ENCODE measurements around the gene MEIS3. TPM values are rescaled to one million over a fixed set of nuclear protein-coding genes. Genes with fewer than 3 reads are reported as not detected.
A peak's percentile ranks its signal among the peaks of the same experiment; 100 is the strongest.

The MEIS3 gene
- polyA plus RNA-seq (2013, experiment 1 of 2), result 110 TPM
- polyA plus RNA-seq (2013, experiment 2 of 2), result 102 TPM

DNA sequence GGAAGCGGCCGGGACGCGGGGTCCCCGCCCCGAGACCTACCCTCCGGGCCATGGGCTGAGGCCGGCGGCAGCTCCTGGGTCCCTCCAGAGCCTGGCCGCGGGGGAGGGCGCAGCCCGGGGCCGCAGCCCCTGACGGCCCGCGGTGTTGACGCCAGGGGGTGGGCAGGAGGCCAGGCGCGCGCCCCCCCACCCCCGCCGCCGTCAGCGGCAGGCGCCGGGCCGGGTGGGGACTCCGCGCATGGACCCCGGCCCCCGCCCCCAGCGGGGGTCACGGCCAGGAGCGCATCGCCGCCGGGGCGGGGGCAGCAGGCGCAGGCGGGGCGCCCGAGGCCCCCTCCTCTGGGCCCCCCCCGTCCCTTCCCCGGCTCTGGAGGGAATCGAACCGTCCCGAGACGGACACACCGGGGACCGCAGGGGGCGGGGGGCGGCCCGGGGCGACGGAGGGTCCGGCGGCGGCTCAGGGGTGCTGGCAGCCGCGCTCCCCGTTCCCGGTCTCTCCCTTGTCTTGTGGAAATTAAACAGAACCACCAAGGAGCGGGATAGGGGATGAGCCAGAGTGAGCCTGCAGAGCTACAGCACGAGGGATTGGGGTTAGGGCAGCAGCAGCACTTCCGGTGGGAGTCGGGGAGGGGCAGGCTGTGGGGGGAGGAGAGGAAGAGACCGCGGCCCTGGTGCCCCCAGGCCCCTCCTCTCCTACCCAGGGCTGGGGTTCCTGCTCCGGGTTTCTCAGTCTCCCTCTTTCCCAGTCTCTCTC, at the start of gene MEIS3:
TSS of gene MEIS3 (minus strand) at position 498 of the 754 bp plus-strand sequence. CDS start at position 52, 446 bp downstream.
- H3K9me3 ChIP-seq (replicated peaks in 1 of 2; ENCODE audit: control insufficient read depth in 2 of 2, insufficient read depth in 1 of 2, low read depth in 1 of 2, low read length in 2 of 2), result peaks cover 0 to 2% of the 10 kb centered on the region in 2 donors
- H3K4me3 ChIP-seq (ENCODE audit: low read length in 2 of 2), result peak within 1 kb of the TSS; percentile 53 to 86
- peak within 1 kb of the TSS; percentile 99 for H3K18ac ChIP-seq (ENCODE audit: low read length)
- H2BK15ac ChIP-seq (ENCODE audit: low read length), result peak within 1 kb of the TSS; percentile 100
- no peak within 1 kb of the TSS for H2BK12ac ChIP-seq (ENCODE audit: low read length)
- H3K79me1 ChIP-seq (ENCODE audit: low read depth, low read length), result peaks cover 9% of the 10 kb centered on the region
- peaks cover 0 to 25% (median 0%) of the 10 kb centered on the region in 3 experiments for H3K27me3 ChIP-seq (ENCODE audit: control insufficient read depth in 3 of 3, insufficient read depth in 3 of 3, low read depth in 1 of 3, low read length in 3 of 3)
- H3K36me3 ChIP-seq (replicated peaks in 1 of 2; ENCODE audit: control insufficient read depth in 2 of 2, insufficient read depth in 2 of 2, low read length in 2 of 2), result peaks cover 4 to 24% of the 10 kb centered on the region in 2 donors
- H2AK5ac ChIP-seq (ENCODE audit: low read depth, low read length), result peak within 1 kb of the TSS; percentile 70
- peak within 1 kb of the TSS; percentile 98 for H3K4me2 ChIP-seq (ENCODE audit: insufficient read depth, low read length, poor library complexity, severe bottlenecking)
- H3K27ac ChIP-seq (replicated peaks; ENCODE audit: low read length), result peak within 1 kb of the TSS; percentile 42
- H2BK5ac ChIP-seq (ENCODE audit: low read length), result peak within 1 kb of the TSS; percentile 96
- peak within 1 kb of the TSS; percentile 69 for H4K91ac ChIP-seq (ENCODE audit: low read depth, low read length, poor library complexity)
- peaks cover 46 to 47% of the 10 kb centered on the region in 2 donors for H3K4me1 ChIP-seq (ENCODE audit: control insufficient read depth in 2 of 2, insufficient read depth in 1 of 2, low read depth in 1 of 2, low read length in 2 of 2)
- H4K8ac ChIP-seq (ENCODE audit: low read depth, low read length), result no peak within 1 kb of the TSS
- peak within 1 kb of the TSS; percentile 78 for H3K4ac ChIP-seq (ENCODE audit: low read length)
- peak within 1 kb of the TSS; percentile 97 for H2BK120ac ChIP-seq (ENCODE audit: low read depth, low read length)
- H2AFZ ChIP-seq (ENCODE audit: low read length), result peak within 1 kb of the TSS; percentile 83
- H3K23ac ChIP-seq (ENCODE audit: low read depth, low read length, poor library complexity), result peak within 1 kb of the TSS; percentile 16
- peak within 1 kb of the TSS; percentile 86 for H3K9ac ChIP-seq (ENCODE audit: low read depth, low read length, poor library complexity)
- no CpG with 5 or more reads among the region's 70 CpGs for WGBS, 2 donors (ENCODE audit: extremely low coverage in 2 of 2, insufficient read length in 2 of 2, insufficient replicate concordance in 1 of 2)
- H3K14ac ChIP-seq (ENCODE audit: low read length), result peak within 1 kb of the TSS; percentile 32
- DNase-seq (ENCODE audit: low spot score), result no peak

DNA sequence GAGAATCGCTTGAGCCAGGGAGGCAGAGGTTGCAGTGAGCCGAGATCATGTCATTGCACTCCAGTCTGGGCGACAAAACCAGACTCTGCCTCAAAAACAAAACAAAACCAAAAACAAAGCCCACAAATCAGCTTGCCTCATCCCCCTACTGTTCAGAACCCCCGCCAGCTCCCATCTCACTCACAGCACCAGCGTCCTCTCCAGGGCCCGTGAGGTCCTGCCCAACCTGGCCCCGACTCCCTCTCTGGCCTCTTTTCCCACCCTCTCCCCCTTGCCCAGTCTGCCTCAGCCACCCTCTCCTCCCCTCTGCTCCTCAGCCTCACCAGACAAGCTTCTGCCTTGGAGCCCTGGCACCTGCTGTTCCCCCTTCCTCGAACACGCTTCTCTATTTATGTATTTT, 48.6 kb upstream of the MEIS3 start:
- no peak overlapping the region for H3K4me2 ChIP-seq (ENCODE audit: insufficient read depth, low read length, poor library complexity, severe bottlenecking)
- no CpG with 5 or more reads among the region's 9 CpGs for WGBS, 2 donors (ENCODE audit: extremely low coverage in 2 of 2, insufficient read length in 2 of 2, insufficient replicate concordance in 1 of 2)
- peak overlapping the region; percentile 40 for H3K9ac ChIP-seq (ENCODE audit: low read depth, low read length, poor library complexity)
- H2BK15ac ChIP-seq (ENCODE audit: low read length), result peak overlapping the region; percentile 84
- peak overlapping the region; percentile 88 for H3K18ac ChIP-seq (ENCODE audit: low read length)
- H3K14ac ChIP-seq (ENCODE audit: low read length), result no peak overlapping the region
- no peak overlapping the region for H4K91ac ChIP-seq (ENCODE audit: low read depth, low read length, poor library complexity)
- H4K8ac ChIP-seq (ENCODE audit: low read depth, low read length), result no peak overlapping the region
- no peak overlapping the region for H2BK5ac ChIP-seq (ENCODE audit: low read length)
- peaks cover 0 to 25% (median 3%) of the 10 kb centered on the region in 3 experiments for H3K27me3 ChIP-seq (ENCODE audit: control insufficient read depth in 3 of 3, insufficient read depth in 3 of 3, low read depth in 1 of 3, low read length in 3 of 3)
- no peak overlapping the region for H3K4ac ChIP-seq (ENCODE audit: low read length)
- no peak overlapping the region for H3K4me3 ChIP-seq (ENCODE audit: low read length in 2 of 2)
- no peaks in the 10 kb centered on the region for H3K79me1 ChIP-seq (ENCODE audit: low read depth, low read length)
- no peak overlapping the region for H2BK12ac ChIP-seq (ENCODE audit: low read length)
- H2BK120ac ChIP-seq (ENCODE audit: low read depth, low read length), result no peak overlapping the region
- peak overlapping the region; percentile 50 for H3K23ac ChIP-seq (ENCODE audit: low read depth, low read length, poor library complexity)
- H3K27ac ChIP-seq (replicated peaks; ENCODE audit: low read length), result no peak overlapping the region
- no peaks in the 10 kb centered on the region for H3K9me3 ChIP-seq (replicated peaks in 1 of 2; ENCODE audit: control insufficient read depth in 2 of 2, insufficient read depth in 1 of 2, low read depth in 1 of 2, low read length in 2 of 2)
- peaks cover 9 to 30% of the 10 kb centered on the region in 2 donors for H3K4me1 ChIP-seq (ENCODE audit: control insufficient read depth in 2 of 2, insufficient read depth in 1 of 2, low read depth in 1 of 2, low read length in 2 of 2)
- no peak overlapping the region for H2AFZ ChIP-seq (ENCODE audit: low read length)
- DNase-seq (ENCODE audit: low spot score), result no peak
- H2AK5ac ChIP-seq (ENCODE audit: low read depth, low read length), result peak overlapping the region; percentile 89
- H3K36me3 ChIP-seq (replicated peaks in 1 of 2; ENCODE audit: control insufficient read depth in 2 of 2, insufficient read depth in 2 of 2, low read length in 2 of 2), result no peaks in the 10 kb centered on the region

DNA sequence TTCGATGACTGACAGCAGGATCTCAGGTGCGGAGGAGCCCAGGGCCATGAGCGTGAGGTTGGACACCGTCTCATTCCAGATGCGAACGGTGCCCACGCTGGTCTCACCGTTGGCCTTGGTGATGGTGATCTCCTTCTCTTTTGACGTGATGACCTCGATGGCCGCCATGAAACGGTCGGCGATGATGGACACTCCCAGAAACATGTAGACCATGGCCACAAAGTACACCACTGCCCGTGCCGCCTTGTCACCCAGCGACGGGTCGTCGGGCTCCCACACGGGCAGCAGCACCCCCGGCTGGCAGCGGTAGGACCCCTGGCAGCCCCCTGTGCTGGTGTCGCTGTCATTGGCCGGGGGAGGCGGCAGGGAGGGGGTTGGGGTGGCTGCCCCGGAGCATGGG, 46.6 kb upstream of the MEIS3 start:
- no peak overlapping the region for H3K4ac ChIP-seq (ENCODE audit: low read length)
- H3K4me3 ChIP-seq (ENCODE audit: low read length in 2 of 2), result no peak overlapping the region
- H3K27me3 ChIP-seq (ENCODE audit: control insufficient read depth in 3 of 3, insufficient read depth in 3 of 3, low read depth in 1 of 3, low read length in 3 of 3), result peaks cover 0 to 19% (median 0%) of the 10 kb centered on the region in 3 experiments
- peak overlapping the region; percentile 66 for H2AK5ac ChIP-seq (ENCODE audit: low read depth, low read length)
- no peak for DNase-seq (ENCODE audit: low spot score)
- H3K4me1 ChIP-seq (ENCODE audit: control insufficient read depth in 2 of 2, insufficient read depth in 1 of 2, low read depth in 1 of 2, low read length in 2 of 2), result peaks cover 5 to 24% of the 10 kb centered on the region in 2 donors
- no CpG with 5 or more reads among the region's 27 CpGs for WGBS, 2 donors (ENCODE audit: extremely low coverage in 2 of 2, insufficient read length in 2 of 2, insufficient replicate concordance in 1 of 2)
- peak overlapping the region; percentile 56 for H4K8ac ChIP-seq (ENCODE audit: low read depth, low read length)
- no peak overlapping the region for H2BK120ac ChIP-seq (ENCODE audit: low read depth, low read length)
- no peak overlapping the region for H3K14ac ChIP-seq (ENCODE audit: low read length)
- H3K9me3 ChIP-seq (replicated peaks in 1 of 2; ENCODE audit: control insufficient read depth in 2 of 2, insufficient read depth in 1 of 2, low read depth in 1 of 2, low read length in 2 of 2), result no peaks in the 10 kb centered on the region
- H4K91ac ChIP-seq (ENCODE audit: low read depth, low read length, poor library complexity), result no peak overlapping the region
- no peak overlapping the region for H2BK5ac ChIP-seq (ENCODE audit: low read length)
- H3K9ac ChIP-seq (ENCODE audit: low read depth, low read length, poor library complexity), result no peak overlapping the region
- H3K79me1 ChIP-seq (ENCODE audit: low read depth, low read length), result no peaks in the 10 kb centered on the region
- H3K18ac ChIP-seq (ENCODE audit: low read length), result no peak overlapping the region
- no peaks in the 10 kb centered on the region for H3K36me3 ChIP-seq (replicated peaks in 1 of 2; ENCODE audit: control insufficient read depth in 2 of 2, insufficient read depth in 2 of 2, low read length in 2 of 2)
- H2AFZ ChIP-seq (ENCODE audit: low read length), result no peak overlapping the region
- no peak overlapping the region for H3K4me2 ChIP-seq (ENCODE audit: insufficient read depth, low read length, poor library complexity, severe bottlenecking)
- H2BK12ac ChIP-seq (ENCODE audit: low read length), result no peak overlapping the region
- no peak overlapping the region for H3K27ac ChIP-seq (replicated peaks; ENCODE audit: low read length)
- no peak overlapping the region for H2BK15ac ChIP-seq (ENCODE audit: low read length)
- H3K23ac ChIP-seq (ENCODE audit: low read depth, low read length, poor library complexity), result peak overlapping the region; percentile 27

DNA sequence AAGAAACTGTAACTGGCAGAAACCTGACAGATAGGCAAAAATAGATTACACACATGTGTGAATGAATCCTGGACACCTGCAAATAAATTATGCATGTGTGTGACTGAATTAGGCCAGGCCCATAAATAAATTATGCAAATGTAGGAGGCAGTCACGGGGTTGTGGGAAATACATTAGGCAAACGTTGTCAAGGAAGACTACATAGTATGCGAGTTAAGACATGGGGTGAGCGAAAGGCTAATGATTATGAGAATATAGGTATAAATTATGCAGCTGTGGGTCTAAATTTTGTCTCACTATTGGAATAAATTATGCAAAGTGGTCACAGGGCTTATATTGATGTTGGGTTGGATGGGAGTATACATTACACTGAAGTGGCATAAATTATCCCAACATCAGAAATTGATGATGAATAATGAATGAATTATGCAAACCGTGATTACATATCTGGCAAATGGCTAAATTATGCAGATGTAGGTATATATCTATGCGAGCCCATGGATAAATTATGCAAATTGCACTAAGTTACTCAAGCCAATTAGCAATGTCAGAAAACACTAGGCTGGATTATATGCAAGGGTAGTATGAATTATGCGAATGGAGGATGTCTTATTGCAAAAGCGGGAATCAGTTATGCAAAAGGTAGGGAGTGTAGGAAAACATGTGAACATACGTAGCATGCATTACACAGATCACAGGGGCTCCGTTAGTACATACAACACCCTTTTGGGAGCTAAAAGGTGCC, 45.5 kb upstream of the MEIS3 start:
- Histone ChIP-seq H2BK12ac (ENCODE audit: low read length) (no peak overlapping the region), H2AFZ (ENCODE audit: low read length) (no peak overlapping the region), H3K79me1 (ENCODE audit: low read depth, low read length) (no peaks in the 10 kb centered on the region), H3K9ac (ENCODE audit: low read depth, low read length, poor library complexity) (no peak overlapping the region), H3K27me3 (ENCODE audit: control insufficient read depth in 3 of 3, insufficient read depth in 3 of 3, low read depth in 1 of 3, low read length in 3 of 3) (peaks cover 0 to 11% (median 0%) of the 10 kb centered on the region in 3 experiments), H3K4me3 (ENCODE audit: low read length in 2 of 2) (no peak overlapping the region), H3K4ac (ENCODE audit: low read length) (no peak overlapping the region), H3K27ac (replicated peaks; ENCODE audit: low read length) (no peak overlapping the region), H3K36me3 (replicated peaks in 1 of 2; ENCODE audit: control insufficient read depth in 2 of 2, insufficient read depth in 2 of 2, low read length in 2 of 2) (no peaks in the 10 kb centered on the region), H2BK120ac (ENCODE audit: low read depth, low read length) (no peak overlapping the region), H3K4me1 (ENCODE audit: control insufficient read depth in 2 of 2, insufficient read depth in 1 of 2, low read depth in 1 of 2, low read length in 2 of 2) (peaks cover 5 to 18% of the 10 kb centered on the region in 2 donors), H2BK5ac (ENCODE audit: low read length) (no peak overlapping the region), H3K4me2 (ENCODE audit: insufficient read depth, low read length, poor library complexity, severe bottlenecking) (no peak overlapping the region), H3K14ac (ENCODE audit: low read length) (no peak overlapping the region), H3K23ac (ENCODE audit: low read depth, low read length, poor library complexity) (no peak overlapping the region), H2AK5ac (ENCODE audit: low read depth, low read length) (no peak overlapping the region), H4K91ac (ENCODE audit: low read depth, low read length, poor library complexity) (no peak overlapping the region), H3K18ac (ENCODE audit: low read length) (no peak overlapping the region), H4K8ac (ENCODE audit: low read depth, low read length) (no peak overlapping the region), H3K9me3 (replicated peaks in 1 of 2; ENCODE audit: control insufficient read depth in 2 of 2, insufficient read depth in 1 of 2, low read depth in 1 of 2, low read length in 2 of 2) (no peaks in the 10 kb centered on the region), H2BK15ac (ENCODE audit: low read length) (no peak overlapping the region)
- DNase-seq (ENCODE audit: low spot score), result no peak
- 100% methylated on average over 2 of the region's 10 CpGs; no CpG with 5 or more reads in 1 of the 2 donors for WGBS, 2 donors (ENCODE audit: extremely low coverage in 2 of 2, insufficient read length in 2 of 2, insufficient replicate concordance in 1 of 2)
